Vagina (tissue), 2 donors: Measurements from ENCODE around the gene MYRIP. TPM values are rescaled to one million over a fixed set of nuclear protein-coding genes. Genes with fewer than 3 reads are reported as not detected.

Experiments used
- DNase-seq, 2 donors: peaks; one replicate each; pipeline ENCODE4 v3.0.0-alpha.2; 2017; ENCODE audit errors: extremely low spot score in 2 of 2
- H3K27ac ChIP-seq: fragments of 200-600 bp; sonication (generic); one replicate; pipeline ENCODE4 v1.5.1; 2019
- H3K27me3 ChIP-seq: fragments of 200-600 bp; sonication (generic); one replicate; pipeline ENCODE4 v1.5.1; 2019
- H3K36me3 ChIP-seq, 2 donors: fragments of 200-600 bp; sonication (generic); one replicate each; pipeline ENCODE4 v1.5.1; 2017 to 2019
- H3K4me1 ChIP-seq: fragments of 200-600 bp; sonication (generic); one replicate; pipeline ENCODE4 v1.5.1; 2019
- H3K4me3 ChIP-seq, 2 donors: fragments of 200-600 bp; sonication (generic); 1 replicate in 1 of 2; 2 replicates in 1 of 2; pipeline ENCODE4 v1.5.1; 2016 to 2019
- H3K9me3 ChIP-seq: fragments of 200-600 bp; sonication (generic); one replicate; pipeline ENCODE4 v1.5.1; 2019
- CTCF ChIP-seq, 3 experiments: fragments of 450-650 bp in 2 of 3; fragments of 200-600 bp in 1 of 3; sonication (generic) in 1 of 3; IDR thresholded peaks; one replicate each; pipeline ENCODE4 v1.5.1; 2017 to 2019; ENCODE audit warnings: antibody characterized with exemption in 3 of 3, mild to moderate bottlenecking in 2 of 3, moderate library complexity in 2 of 3
- POLR2A ChIP-seq, 2 donors: fragments of 450-650 bp; IDR thresholded peaks; one replicate each; pipeline ENCODE4 v1.6.1; 2017; ENCODE audit warnings: antibody characterized with exemption in 2 of 2, mild to moderate bottlenecking in 2 of 2, moderate library complexity in 2 of 2
- POLR2AphosphoS5 ChIP-seq, 2 donors: sonication (generic); formaldehyde crosslinking; IDR thresholded peaks; one replicate each; pipeline ENCODE4 v1.9.0; 2017; ENCODE audit warnings: antibody characterized with exemption in 2 of 2, mild to moderate bottlenecking in 2 of 2, low read depth in 1 of 2; ENCODE audit not compliant: insufficient read depth in 1 of 2
- intact Hi-C: fragments of 100-400 bp; cut with DNase I; formaldehyde crosslinking; loops from one replicate; pipeline ENCODE4 v1.15.1; 2023
- total RNA-seq: library from RNA; depleted of rRNA; stranded (reverse); fragments of >200 nt; gene quantifications from one replicate; pipeline ENCODE4 v1.2.3, GENCODE V29; 2016

The MYRIP gene
- total RNA-seq, 1 donor from 2014 or later, result 7.4 TPM

- Histone ChIP-seq H3K36me3 (no peaks in the 10 kb centered on the region), H3K27ac (no peak overlapping the region), H3K4me1 (no peaks in the 10 kb centered on the region), H3K4me3 (no peak overlapping the region), H3K27me3 (no peaks in the 10 kb centered on the region), H3K9me3 (no peaks in the 10 kb centered on the region)
- DNase-seq, result no peak
- TF ChIP-seq POLR2AphosphoS5 (IDR thresholded peaks at IDR 0.05; ENCODE audit: insufficient read depth in 1 of 2, low read depth in 1 of 2), result no peak
- no peak for TF ChIP-seq POLR2A (IDR thresholded peaks at IDR 0.05)
- TF ChIP-seq CTCF (IDR thresholded peaks at IDR 0.05), result no peak
- intact Hi-C loops, result no loop called here
Observed at GRCh38 chr3:40008796-40009195, 199.4 kb downstream of the MYRIP start.

- intact Hi-C loops, result no loop called here
- Histone ChIP-seq H3K9me3 (no peaks in the 10 kb centered on the region), H3K4me3 (no peak overlapping the region), H3K27ac (no peak overlapping the region), H3K4me1 (no peaks in the 10 kb centered on the region), H3K27me3 (no peaks in the 10 kb centered on the region), H3K36me3 (no peaks in the 10 kb centered on the region)
- TF ChIP-seq CTCF (IDR thresholded peaks at IDR 0.05) (no peak), POLR2A (IDR thresholded peaks at IDR 0.05) (no peak), POLR2AphosphoS5 (IDR thresholded peaks at IDR 0.05; ENCODE audit: insufficient read depth in 1 of 2, low read depth in 1 of 2) (no peak)
- no peak for DNase-seq
Observed at GRCh38 chr3:40009991-40010390, 200.6 kb downstream of the MYRIP start.

- H3K36me3 ChIP-seq, result no peaks in the 10 kb centered on the region
- no peak overlapping the region for H3K27ac ChIP-seq
- intact Hi-C loops, result no loop called here
- no peak overlapping the region for H3K4me3 ChIP-seq
- TF ChIP-seq CTCF (IDR thresholded peaks at IDR 0.05), result no peak
- no peak for TF ChIP-seq POLR2A (IDR thresholded peaks at IDR 0.05)
- TF ChIP-seq POLR2AphosphoS5 (IDR thresholded peaks at IDR 0.05; ENCODE audit: insufficient read depth in 1 of 2, low read depth in 1 of 2), result no peak
- DNase-seq, result no peak
- H3K4me1 ChIP-seq, result no peaks in the 10 kb centered on the region
- no peaks in the 10 kb centered on the region for H3K9me3 ChIP-seq
- H3K27me3 ChIP-seq, result no peaks in the 10 kb centered on the region
Observed at GRCh38 chr3:40012381-40012780, 203.0 kb downstream of the MYRIP start.

- H3K27me3 ChIP-seq, result no peaks in the 10 kb centered on the region
- H3K4me1 ChIP-seq, result no peaks in the 10 kb centered on the region
- intact Hi-C loops, result no loop called here
- no peaks in the 10 kb centered on the region for H3K9me3 ChIP-seq
- no peak overlapping the region for H3K4me3 ChIP-seq
- DNase-seq, result no peak
- no peak overlapping the region for H3K27ac ChIP-seq
- TF ChIP-seq CTCF (IDR thresholded peaks at IDR 0.05), result no peak
- TF ChIP-seq POLR2AphosphoS5 (IDR thresholded peaks at IDR 0.05; ENCODE audit: insufficient read depth in 1 of 2, low read depth in 1 of 2), result no peak
- TF ChIP-seq POLR2A (IDR thresholded peaks at IDR 0.05), result no peak
- no peaks in the 10 kb centered on the region for H3K36me3 ChIP-seq
Observed at GRCh38 chr3:40016391-40016790, 207.0 kb downstream of the MYRIP start.

- Histone ChIP-seq H3K9me3 (no peaks in the 10 kb centered on the region), H3K27ac (no peak overlapping the region), H3K27me3 (no peaks in the 10 kb centered on the region), H3K36me3 (no peaks in the 10 kb centered on the region), H3K4me3 (no peak overlapping the region), H3K4me1 (no peaks in the 10 kb centered on the region)
- TF ChIP-seq CTCF (IDR thresholded peaks at IDR 0.05), result no peak
- TF ChIP-seq POLR2AphosphoS5 (IDR thresholded peaks at IDR 0.05; ENCODE audit: insufficient read depth in 1 of 2, low read depth in 1 of 2), result no peak
- no peak for TF ChIP-seq POLR2A (IDR thresholded peaks at IDR 0.05)
- no peak for DNase-seq
- intact Hi-C loops, result no loop called here
Observed at GRCh38 chr3:40018369-40018768, 209.0 kb downstream of the MYRIP start.
